DMS53 treated with DMSO at 0.1 percent for 48 hours (cell line): ENCODE data around the gene NAP1L4.

Source experiments
- DNase-seq: peaks from one replicate; lab custom pipeline; 2025; ENCODE audit not compliant: unreplicated experiment; lab: John Stamatoyannopoulos, UW

The NAP1L4 gene

DNA sequence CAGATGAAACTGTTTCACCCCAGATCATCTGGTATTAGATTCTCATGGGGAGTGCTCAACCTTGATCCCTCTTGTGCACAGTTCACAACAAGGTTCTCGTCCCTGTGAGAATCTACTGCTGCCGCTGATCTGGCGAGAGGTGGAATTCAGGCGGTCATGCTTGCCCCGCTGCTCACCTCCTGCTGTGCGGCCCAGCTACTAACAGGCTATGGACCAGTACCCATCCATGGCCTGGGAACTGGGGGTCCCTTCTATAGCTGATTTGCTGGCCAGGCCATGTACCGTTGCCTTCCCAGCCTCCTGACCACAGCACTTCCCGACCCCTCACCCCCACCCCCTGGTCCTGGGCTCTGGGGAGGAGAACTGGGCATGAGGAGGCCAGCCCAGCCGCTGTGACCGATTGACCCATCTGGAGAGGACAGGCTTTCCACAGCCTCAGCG, 65.5 kb downstream of the NAP1L4 start:
- no peak for DNase-seq

DNA sequence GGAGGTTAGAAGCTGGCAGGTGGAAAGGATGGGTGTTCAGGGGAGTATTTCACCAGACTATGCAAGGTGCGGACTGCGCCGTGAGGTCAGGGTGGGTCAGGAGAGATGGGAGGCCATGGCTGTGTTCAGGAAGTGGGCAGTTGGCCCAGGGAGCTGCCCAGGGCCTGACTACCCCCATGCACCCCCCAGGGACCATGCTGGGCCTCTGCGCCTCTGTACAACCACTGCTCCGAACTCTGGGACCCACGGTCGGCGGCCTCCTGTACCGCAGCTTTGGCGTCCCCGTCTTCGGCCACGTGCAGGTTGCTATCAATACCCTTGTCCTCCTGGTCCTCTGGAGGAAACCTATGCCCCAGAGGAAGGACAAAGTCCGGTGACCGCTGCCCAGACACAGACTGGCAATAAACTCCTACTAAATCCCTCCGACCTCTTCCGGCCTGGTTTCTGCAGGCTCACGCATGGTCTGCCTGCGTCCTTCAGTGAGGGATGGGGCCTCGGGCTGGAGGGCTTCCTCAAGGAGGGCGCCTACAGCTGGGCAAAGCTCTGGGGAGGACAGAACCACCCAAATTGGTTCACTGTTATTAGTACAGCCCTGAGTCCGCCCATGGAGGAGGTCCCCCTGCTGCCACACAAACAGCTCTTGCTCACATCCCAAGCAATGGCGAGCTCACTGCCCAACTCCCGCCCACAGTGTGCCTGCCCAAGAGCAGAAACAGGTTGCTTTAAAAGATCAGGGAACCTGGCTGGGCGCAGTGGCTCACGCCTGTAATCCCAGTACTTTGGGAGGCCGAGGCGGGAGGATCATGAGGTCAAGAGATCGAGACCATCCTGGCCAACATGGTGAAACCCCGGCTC, 67.1 kb downstream of the NAP1L4 start:
- no peak for DNase-seq

DNA sequence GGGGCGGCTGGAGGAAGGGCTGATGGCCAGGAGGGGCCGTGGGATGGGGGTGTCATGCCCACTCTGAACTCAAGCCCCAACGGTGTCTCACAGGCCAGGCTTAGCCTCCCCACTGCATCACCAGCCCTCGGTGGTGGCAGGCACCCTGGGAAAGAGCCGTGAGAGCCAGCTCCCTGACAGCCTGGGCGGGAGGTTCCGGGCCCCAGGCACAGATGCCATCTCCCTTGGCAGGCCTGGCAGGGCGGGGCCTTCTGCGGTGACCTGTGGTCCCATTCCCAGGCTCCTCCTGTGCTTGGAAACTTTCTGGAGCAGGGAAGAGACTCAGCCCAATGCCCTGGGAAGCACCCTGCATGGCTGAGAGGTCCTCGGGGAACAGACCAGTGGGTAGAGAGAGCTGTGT, 67.7 kb downstream of the NAP1L4 start:
- no peak for DNase-seq

DNA sequence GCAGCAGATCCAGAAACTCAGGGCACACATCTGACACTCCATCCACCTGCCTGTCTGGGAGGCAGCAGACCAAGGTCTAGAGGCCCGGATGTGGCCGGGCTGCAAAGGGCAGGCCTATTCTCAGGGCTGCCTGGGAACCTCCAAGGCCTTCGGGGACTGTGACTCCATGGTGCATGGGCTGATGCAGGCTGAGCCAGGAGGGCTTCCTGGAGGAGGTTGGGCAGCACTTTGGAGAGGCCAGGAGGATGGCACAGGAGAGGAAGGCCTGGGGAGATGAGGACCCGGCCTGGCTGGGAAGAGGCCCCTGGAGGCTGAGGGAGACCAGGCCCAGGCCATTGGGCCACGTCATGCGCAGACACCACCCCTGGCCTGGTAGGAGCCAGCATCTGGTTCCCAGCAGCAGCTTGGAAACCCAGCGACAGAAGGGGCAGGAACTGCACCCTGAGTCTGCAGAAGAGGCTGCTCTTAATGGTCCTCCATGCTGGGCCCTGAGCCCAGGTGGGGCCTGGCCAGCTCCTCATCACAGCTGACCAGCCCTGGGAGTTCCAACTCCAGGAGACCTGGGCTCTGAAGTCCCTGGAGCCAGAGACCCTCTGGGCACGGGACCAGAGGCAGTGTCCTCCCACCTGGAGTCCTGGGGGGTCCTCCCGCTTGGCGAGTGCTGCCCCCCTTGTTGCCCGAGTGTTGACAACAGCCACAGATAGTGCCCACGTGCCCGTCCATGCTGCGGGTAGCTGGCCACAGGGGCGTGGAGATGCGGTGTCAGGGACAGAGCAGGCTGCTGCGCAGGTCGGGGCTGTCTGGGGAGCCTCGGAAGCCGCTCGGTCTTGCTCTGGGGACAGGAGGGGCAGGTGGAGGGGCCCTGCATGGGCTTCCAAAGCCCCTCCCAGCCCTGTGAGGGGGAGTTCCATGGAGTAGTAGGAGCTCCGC, 68.4 kb downstream of the NAP1L4 start:
- DNase-seq, result no peak

DNA sequence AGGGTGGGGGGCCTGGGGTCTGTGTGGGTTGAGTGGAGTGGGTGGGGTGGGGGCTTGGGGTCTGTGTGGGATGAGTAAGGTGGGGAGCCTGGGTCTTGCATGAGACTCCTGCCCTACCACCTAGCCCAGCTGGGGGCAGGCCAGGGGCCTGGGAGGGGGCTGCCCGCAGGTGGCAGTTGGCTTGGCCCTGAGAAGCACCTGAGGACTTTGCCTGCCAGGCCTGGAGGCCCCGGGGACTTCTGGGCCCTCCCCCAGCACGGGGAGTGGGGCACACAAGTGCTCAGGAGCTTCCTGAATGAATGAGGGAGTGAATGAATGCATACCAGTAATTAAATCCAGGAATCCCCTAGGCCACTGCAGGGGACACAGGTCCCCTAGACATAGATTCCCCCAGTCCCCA, 69.5 kb downstream of the NAP1L4 start:
- DNase-seq, result no peak

DNA sequence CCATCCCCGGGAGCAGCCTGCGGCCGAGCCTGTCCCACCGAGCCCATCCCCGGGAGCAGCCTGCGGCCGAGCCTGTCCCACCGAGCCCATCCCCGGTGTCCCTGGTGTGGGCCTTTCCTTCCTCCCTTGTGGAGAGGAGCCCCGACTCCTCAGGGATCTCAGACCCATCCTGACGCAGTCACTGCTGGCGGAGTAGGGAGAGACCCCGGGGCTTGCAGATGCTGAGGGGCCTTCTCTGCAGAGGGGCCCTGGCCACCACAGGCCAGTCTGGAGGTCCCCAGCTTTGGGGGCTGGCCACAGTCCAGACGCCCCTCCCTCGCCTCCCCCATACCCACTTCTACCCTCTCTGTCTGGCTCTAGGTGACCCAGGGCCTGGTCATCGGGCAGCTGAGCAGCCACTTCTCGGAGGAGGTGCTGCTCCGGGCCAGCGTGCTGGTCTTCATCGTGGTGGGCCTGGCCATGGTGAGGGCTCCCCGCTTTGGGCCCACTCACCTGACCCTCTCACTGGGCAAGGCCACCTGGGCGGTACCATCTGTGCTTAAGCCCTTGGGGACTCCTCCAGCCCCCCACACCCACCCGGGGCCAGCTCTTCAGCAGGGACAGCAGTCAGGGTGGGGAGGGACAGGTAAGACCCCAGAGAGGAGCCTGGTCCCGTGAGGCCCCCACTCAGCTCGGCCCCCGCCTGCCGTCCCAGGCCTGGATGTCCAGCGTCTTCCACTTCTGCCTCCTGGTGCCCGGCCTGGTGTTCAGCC, 70.2 kb downstream of the NAP1L4 start:
- no peak for DNase-seq

DNA sequence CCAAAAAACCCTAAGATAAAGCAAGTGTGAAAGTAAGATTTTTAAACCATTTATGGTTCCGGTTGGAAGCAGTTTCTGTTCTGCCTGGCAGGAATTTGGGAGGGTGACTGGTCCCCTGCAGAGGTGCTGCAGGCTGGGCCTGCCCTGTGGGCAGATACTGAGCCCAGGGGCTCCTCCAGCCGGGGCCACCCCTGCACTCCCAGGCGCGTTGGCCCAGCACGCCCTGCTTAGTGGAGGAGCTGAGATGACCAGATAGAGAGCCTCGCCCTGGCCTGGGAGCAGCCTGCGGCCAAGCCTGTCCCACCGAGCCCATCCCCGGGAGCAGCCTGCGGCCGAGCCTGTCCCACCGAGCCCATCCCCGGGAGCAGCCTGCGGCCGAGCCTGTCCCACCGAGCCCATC, 70.9 kb downstream of the NAP1L4 start:
- no peak for DNase-seq

DNA sequence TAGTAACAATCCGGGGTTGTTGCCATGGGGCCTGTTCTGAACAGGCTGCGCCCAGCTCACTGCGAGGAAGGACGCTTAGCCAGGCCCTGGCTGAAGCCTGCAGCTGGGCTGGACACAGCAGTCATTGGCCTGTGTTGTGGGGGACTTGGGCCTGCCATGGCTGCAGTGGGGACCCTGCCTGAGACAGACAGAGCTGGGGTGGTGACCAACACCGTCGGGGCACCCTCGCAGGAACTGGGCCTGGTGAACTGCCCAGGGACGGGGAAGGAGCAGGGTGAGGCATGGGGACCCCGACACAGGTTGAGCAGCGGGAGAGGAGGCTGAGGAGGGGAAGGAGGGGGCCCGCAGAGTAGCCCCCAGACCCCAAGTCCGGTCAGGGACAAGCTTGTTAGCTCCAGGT, 71.8 kb downstream of the NAP1L4 start:
- DNase-seq, result no peak

DNA sequence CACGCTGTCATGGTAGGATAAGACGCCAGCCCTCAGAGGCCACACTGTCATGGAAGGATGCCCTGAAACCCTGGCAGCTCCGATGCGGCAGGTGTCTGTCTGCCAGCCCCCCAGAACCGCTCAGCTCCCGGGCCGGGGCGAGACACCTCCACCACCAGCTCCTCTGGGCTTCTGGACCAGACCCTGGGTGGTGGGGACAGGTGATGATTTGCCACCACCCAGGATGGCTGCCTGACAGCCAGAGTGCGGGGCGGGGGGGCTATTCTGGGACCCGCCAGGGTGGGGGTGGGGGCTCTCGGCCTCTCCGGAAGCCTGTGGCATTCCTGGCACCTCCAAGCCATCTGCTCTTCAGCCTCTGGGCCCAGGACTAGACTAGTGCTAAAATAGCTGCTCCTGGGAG, 72.3 kb downstream of the NAP1L4 start:
- no peak for DNase-seq

DNA sequence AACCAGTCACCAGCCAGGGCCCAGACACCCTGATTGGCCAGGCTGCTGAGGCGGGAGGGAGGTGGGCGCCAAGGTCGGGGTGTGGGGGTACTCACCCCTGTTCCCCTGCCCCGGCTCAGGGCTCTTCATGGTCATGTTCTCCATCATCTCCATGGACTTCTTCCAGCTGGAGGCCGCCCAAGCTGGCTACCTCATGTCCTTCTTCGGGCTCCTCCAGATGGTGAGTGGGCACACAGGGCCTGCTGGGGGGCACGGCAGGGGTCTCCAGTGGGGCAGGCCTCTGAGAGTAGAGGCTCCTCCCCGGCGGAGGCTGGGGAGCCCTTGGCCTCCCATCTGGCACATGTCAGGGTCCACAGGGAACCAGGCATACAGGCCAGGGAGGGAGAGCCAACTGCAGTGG, 72.9 kb downstream of the NAP1L4 start:
- DNase-seq, result no peak

DNA sequence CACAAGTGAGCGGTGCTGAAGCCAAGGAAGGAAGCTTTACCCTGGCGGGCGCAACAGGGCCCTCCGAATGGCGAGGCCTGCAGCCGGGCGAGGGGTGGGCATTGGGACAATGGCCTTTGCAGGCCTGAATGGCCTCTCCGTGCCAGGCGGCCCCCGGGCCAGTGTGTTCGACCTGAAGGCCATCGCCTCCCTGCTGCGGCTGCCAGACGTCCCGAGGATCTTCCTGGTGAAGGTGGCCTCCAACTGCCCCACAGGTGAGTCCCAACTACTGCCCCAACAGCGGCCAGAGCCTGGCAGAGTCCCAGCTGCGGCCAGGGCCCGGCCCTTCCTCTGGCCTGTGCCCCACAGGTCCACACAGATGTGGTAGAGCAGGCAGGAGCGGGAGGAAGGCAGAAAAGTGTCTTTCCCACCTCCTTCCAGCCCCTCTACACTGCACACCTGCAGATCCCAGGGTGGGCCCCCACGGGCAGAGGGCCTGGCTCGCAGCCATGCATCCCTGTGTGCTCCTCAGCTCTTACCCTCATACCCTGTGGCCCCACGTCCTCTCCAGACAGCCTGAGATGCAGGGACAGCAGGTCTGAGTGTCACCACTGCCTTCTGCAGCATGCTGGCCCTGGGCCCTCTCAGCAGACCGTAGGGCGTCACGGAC, 74.2 kb downstream of the NAP1L4 start:
- no peak for DNase-seq

DNA sequence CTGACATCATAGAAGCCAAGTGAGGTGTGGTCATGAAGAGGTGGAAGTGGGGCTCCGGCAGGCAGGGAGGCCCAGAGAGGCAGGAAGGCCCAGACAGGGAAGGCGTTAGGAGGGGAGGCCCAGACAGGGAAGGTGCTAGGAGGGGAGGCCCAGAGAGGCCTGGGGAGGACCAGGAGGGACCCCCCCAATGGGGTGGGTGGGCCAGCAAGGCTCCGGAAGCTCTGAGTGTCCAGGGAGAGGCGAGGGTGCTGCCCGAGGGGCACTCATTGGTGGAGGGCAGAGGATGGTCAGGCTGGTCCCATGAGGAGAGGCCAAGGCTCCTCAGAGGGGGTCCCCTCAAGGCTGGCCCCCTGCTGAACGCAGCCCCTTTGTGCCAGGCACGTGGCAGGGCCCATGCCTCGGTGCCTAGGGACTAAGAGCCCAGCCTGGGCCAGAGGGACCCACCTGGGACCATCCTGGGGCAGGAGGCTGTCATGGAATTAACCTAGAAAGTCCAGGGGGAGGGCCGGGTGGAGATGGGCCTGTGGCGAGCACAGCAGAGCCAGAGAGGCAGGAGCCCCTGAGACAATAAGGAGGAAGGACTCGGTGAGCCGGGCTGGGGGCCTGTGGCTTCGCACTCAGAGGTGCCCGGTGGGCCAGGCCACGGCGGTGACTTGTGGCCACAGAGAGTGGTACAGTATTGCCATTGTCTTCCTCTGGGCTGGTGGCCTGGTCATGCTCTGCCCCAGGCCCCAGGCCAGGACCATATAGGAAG, 75.1 kb downstream of the NAP1L4 start:
- DNase-seq, result no peak

DNA sequence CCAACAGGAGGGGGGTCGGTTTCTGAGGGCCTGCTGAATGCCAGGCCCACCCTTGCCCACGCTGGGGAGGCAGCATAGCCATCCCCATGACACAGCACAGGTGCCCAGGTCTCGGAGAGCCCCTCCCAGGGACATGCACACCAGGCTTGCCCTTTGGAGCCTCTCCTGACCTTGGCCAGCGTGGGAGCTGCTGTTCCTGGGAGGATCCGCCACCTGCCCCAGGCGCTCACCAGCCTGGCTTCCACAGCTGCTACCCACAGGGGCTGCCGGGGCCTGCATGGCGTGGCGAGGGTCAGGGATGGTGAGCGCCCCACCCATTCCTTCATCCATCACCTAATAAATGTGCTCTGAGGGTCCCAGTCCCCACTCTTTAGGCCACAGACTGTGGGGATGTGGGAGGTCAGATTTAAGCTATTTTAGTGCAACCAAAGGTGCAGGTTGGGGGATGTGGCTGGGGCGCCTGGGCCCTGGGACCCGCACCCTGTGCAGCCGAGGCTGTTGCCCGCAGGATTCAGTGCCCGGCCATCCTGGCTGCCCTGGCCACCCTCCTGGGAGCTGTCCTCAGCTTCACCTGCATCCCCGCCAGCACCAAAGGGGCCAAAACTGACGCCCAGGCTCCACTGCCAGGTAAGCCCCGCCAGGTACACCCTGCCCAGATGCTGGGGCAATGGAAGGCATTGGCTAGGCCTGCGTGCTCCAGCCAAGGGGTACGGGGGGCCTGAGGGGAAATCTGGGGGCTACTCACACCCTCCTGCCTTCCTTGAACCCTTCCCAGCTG, 75.8 kb downstream of the NAP1L4 start:
- DNase-seq, result no peak

DNA sequence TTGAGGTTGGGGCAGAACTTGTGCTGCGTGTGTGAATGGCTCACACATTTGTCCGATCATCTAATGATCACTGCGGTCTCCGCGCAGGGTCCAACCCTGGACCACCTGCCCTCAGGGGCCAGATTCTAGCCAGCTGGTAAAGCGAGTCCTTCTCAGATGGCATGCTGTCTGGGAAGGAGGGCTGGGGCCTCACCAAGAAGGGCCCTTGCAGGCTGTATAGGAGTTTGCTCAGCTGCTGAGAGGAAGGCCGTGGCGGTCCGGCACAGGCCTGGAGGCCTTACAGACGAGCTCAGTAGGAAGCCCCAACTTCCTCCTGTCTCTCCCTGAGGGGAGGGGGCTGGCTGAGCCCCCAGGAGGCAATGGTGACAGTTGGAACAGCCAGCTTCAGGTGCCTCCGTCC, 76.7 kb downstream of the NAP1L4 start:
- DNase-seq, result no peak

DNA sequence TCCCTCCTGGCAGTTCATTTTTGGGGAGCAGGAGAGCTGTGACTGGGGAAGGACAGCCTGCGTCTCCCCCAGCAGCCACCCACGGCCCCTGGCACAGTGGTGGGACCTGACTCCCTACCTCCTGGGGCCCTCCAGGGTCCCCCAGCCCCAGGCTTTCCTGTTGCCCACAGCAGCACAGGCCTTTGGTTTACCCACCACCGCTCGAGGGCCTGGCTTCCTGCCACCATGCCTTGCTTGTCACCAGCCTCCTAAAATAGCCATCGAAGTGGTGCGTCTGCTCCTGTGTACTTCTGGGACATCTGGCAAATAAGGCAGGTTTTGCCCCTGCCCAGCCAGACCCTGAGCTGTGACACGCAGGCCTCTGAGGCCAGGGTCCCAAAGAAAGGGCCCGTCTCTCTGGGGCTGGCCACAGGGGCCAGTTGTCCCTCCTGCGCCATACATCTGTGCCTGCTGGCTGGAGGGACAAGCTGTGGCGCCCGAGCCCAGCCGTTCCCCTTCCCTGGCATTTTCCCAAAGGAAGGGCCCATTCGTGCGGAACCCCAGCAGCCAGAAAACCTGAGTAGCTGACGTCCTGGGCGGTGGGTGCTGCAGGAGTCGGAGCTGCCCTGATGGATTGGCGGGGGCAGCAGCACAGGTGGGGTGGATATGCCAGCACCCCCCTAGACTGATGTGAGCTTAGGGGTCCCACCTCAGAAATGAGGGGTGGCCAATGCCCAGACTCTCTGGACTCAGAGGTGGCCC, 77.5 kb downstream of the NAP1L4 start:
- DNase-seq, result no peak

DNA sequence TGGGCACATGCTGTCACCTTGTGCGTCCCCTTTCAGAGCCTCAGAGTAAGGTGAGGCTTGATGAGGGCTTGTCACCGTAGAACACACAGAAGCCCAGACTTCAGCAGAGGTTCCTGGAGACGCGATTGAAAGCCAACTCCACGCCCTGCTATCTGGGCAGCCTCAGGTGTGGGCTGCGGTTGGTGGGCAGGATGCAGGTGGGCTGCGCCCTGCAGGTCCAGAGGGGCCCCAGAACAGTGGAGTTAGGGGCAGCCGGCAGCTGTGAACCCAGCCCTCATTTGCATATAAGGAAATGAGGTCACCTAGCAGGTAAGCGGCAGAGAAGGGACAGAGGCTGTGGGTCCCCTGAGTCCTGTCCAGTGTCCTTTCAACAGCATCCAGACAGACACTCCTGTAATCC, 78.4 kb downstream of the NAP1L4 start:
- DNase-seq, result no peak

DNA sequence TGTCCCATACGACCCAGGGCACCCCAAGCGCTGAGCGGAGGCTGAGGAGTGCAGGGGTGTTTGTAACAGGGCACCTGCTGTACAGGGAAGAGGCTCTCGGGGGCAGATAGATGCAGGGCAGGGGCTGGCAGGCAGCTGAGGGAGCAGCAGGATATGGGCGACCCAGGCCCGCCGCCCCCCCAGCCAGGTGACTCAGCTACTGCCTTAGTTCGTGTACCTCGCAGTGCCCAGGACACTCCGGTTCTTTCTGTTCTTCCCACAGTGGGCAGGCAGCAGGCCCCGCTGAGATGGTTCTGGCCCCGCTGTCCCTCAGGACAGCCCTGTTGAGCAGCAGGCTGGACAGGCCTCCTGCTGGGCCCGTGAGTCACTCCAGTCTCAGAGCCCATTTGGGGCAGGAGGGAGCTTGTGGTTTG, 79.1 kb downstream of the NAP1L4 start:
- DNase-seq, result no peak

DNA sequence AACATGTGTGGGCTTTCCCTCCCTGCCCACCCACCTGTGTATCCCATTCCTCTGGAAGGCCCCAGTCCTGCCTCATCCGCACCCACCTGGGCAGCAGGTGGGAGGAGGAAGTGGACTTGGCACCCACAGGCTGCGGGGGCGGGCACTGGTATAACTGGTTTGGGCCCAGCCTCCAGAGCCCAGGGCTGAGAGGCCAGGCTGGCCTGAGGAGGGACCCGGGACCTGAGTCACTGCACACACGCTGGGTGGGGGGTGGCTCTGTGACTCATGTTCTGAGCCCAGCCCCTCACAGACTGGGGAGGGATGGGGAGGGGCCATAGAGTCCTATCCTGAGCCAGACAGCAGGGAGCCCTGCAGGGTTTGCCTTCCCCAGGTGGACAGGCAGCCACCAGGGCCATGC, 79.6 kb downstream of the NAP1L4 start:
- peak; percentile 95 for DNase-seq
